Kidney (tissue), 14 donors: ENCODE measurements around the gene MSI2. TPM values are rescaled to one million over a fixed set of nuclear protein-coding genes. Genes with fewer than 3 reads are reported as not detected.

Source experiments
- DNase-seq, 5 donors: peaks; one replicate each; pipeline ENCODE4 v3.0.0-alpha.2; 2013 to 2020
- FAIRE-seq: peaks from 2 replicates; lab custom pipeline; 2012; peaks lifted over from hg19 to GRCh38; lab: Jason Lieb, UNC
- H3K27ac ChIP-seq, 2 donors: one replicate each; pipeline ENCODE4 v1.7.0; 2013; ENCODE audit warnings: low read depth in 2 of 2, low read length in 2 of 2, inconsistent platforms in 1 of 2
- H3K27me3 ChIP-seq: one replicate; pipeline ENCODE4 v1.7.1; 2013; ENCODE audit warnings: low read length, inconsistent platforms; ENCODE audit not compliant: control insufficient read depth, insufficient read depth
- H3K36me3 ChIP-seq, 3 donors: one replicate each; pipeline versions ENCODE4 v1.7.0 to v1.7.1; 2013; ENCODE audit warnings: low read length in 3 of 3, control low read depth in 1 of 3, inconsistent platforms in 1 of 3; ENCODE audit not compliant: insufficient read depth in 3 of 3, control insufficient read depth in 2 of 3
- H3K4me1 ChIP-seq, 3 donors: one replicate each; pipeline versions ENCODE4 v1.7.0 to v1.7.1; 2013; ENCODE audit warnings: low read length in 3 of 3, inconsistent platforms in 1 of 3, low read depth in 1 of 3; ENCODE audit not compliant: control insufficient read depth in 2 of 3, insufficient read depth in 2 of 3
- H3K4me3 ChIP-seq, 3 donors: one replicate each; pipeline versions ENCODE4 v1.7.0 to v1.8.1; 2013; ENCODE audit warnings: low read length in 3 of 3, control low read depth in 1 of 3, inconsistent platforms in 1 of 3
- H3K9ac ChIP-seq, 3 donors: one replicate each; pipeline versions ENCODE4 v1.7.0 to v1.7.1; 2013; ENCODE audit warnings: low read length in 3 of 3, control low read depth in 1 of 3, inconsistent platforms in 1 of 3
- H3K9me3 ChIP-seq, 3 donors: one replicate each; pipeline versions ENCODE4 v1.7.0 to v1.7.1; 2013; ENCODE audit warnings: low read length in 3 of 3, control low read depth in 1 of 3, inconsistent platforms in 1 of 3; ENCODE audit not compliant: control insufficient read depth in 2 of 3, insufficient read depth in 1 of 3
- CTCF ChIP-seq: IDR thresholded peaks from 3 replicates; pipeline ENCODE4 v1.5.1; 2012; ENCODE audit warnings: mild to moderate bottlenecking, moderate library complexity, borderline replicate concordance; ENCODE audit not compliant: insufficient read depth; ENCODE audit errors: extremely low read depth
- intact Hi-C: fragments of 100-400 bp; cut with DNase I; formaldehyde crosslinking; loops from one replicate; pipeline ENCODE4 v1.11.1; 2022
- polyA plus RNA-seq: library from polyadenylated mRNA; stranded (reverse); fragments of 350-450 nt; fragmentation: Illumina TruSeq; extraction: RNeasy Lipid Tissue Mini Kit (QIAGEN cat#74804); gene quantifications from one replicate; pipeline ENCODE4 v1.2.3, GENCODE V29; 2014; ENCODE audit warnings: low read depth, low replicate concordance; ENCODE audit not compliant: insufficient read depth
- total RNA-seq: library from RNA; stranded (reverse); fragmentation: NEBNext Ultra II Directional; extraction: Animal tissue kit (Norgen Biotek cat#: 25700); gene quantifications from one replicate; pipeline ENCODE4 v1.2.1, GENCODE V29; 2021
- donor health status: control.
- donor health status: control.
- donor health status: control.
- donor health status: control.
- donor health status: control.
- donor health status: DM: yes; HTN: yes; CAD: no.
- donor health status: Normal renal cell carcinoma (clear cell type).

The MSI2 gene
- total and polyA plus RNA-seq, 2 donors from 2014 or later = 69.2 to 151 TPM

- Histone ChIP-seq H3K36me3 (no peaks in the 10 kb centered on the region), H3K9ac (peak overlapping the region in 1 of 3 donors; percentile 56), H3K4me3 (no peak overlapping the region), H3K27ac (peak overlapping the region; percentile 35 to 86), H3K27me3 (no peaks in the 10 kb centered on the region), H3K9me3 (no peaks in the 10 kb centered on the region), H3K4me1 (peaks cover 19 to 42% (median 39%) of the 10 kb centered on the region in 3 donors)
- DNase-seq (no peak), FAIRE-seq (no peak)
- no peak for TF ChIP-seq CTCF
- intact Hi-C loops = no loop called here
These were observed 32.8 kb downstream of the MSI2 start for GRCh38 chr17:57289130-57289529.

- Histone ChIP-seq H3K27me3 (no peaks in the 10 kb centered on the region), H3K27ac (peak overlapping the region; percentile 35 to 86), H3K36me3 (no peaks in the 10 kb centered on the region), H3K4me3 (no peak overlapping the region), H3K4me1 (peaks cover 24 to 46% (median 43%) of the 10 kb centered on the region in 3 donors), H3K9ac (peak overlapping the region in 2 of 3 donors; percentile 1 to 56), H3K9me3 (no peaks in the 10 kb centered on the region)
- FAIRE-seq = no peak
- TF ChIP-seq CTCF = no peak
- no peak for DNase-seq
- intact Hi-C loops = no loop called here
These were observed 33.3 kb downstream of the MSI2 start for GRCh38 chr17:57289613-57290012.

GRCh38 chr17:57290981-57291380 lies 34.7 kb downstream of the MSI2 start:
- FAIRE-seq = no peak
- intact Hi-C loops = no loop called here
- peak overlapping the region in 1 of 2 donors; percentile 24 for H3K27ac ChIP-seq

More at GRCh38 chr17:57290981-57291380, 34.7 kb downstream of the MSI2 start:
- Histone ChIP-seq H3K9ac (no peak overlapping the region), H3K9me3 (no peaks in the 10 kb centered on the region), H3K27me3 (no peaks in the 10 kb centered on the region), H3K4me3 (no peak overlapping the region), H3K36me3 (no peaks in the 10 kb centered on the region), H3K4me1 (peaks cover 18 to 46% (median 44%) of the 10 kb centered on the region in 3 donors)
- peak in 3 of 5 donors; percentile 41 to 60 (median 53) for DNase-seq
- TF ChIP-seq CTCF = no peak
